DMS79 treated with DMSO at 0.1 percent for 48 hours (cell line): Measurements from ENCODE around the gene MARCO.
"Not testable (repeated sequence)": the region's sequence is repeated elsewhere in the genome, so short reads cannot be mapped to it uniquely, and the experiment has no call there.

Source experiments
- DNase-seq: peaks from one replicate; lab custom pipeline; 2025; lab: John Stamatoyannopoulos, UW

Gene MARCO

DNA sequence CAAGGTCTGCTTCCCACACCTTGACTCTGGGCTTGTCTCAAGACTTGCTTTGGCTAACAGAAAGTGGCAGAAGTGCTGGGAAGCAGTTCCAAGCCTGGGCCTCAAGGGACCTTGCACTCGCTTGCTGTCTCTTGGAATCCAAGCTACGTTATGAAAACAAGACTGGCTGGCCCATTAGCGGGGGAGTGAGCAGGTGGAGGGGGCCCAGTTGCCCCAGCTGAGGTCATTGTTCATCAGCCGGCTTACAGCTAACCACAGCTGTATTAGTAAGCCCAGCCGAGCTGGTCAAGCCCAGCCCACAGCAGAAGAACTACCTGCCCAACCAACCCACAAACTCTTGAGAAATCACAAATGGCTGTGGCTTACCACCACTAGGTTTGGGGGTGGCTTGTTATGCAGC lies 63.1 kb downstream of the MARCO start:
- DNase-seq, result no peak

DNA sequence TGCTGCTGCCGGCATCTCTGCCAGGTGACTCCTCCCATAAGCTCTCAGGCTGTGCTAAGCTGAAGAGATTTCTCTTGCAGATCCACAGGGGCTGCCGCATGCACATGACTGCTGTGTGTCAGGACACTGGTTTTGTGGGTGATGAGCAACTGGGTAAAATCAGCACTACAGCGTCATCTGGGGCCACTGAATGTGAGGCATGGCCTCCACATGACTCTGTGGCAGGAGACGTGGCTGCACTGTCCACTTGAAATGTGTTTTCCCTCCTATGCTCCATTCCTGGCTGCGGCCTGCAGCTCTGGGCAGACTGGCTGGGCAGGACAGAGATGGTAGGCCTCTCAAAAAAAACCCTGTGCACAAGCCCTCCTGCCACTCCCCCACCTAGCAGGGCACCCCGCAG lies 63.6 kb downstream of the MARCO start:
- no peak for DNase-seq

DNA sequence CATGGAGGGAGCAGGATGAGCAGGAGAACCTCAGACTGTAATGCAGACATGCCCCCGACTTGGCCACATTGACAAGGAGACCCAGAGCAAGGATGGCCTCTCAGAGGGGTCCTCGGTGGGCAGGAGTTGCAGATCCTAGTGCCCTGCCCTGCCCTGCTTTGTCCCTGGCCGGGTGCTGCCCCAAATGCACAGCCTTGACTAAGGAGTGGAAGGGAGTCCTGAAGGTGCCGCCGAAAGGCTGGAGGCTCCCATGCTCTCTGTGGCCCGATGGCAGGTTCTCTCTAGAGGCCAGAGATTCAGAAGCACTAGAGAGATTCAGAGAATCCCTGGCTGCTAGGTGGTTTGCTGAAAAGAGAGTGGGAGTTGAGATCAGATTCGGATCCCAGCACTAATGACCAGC lies 64.4 kb downstream of the MARCO start:
- DNase-seq, result no peak

DNA sequence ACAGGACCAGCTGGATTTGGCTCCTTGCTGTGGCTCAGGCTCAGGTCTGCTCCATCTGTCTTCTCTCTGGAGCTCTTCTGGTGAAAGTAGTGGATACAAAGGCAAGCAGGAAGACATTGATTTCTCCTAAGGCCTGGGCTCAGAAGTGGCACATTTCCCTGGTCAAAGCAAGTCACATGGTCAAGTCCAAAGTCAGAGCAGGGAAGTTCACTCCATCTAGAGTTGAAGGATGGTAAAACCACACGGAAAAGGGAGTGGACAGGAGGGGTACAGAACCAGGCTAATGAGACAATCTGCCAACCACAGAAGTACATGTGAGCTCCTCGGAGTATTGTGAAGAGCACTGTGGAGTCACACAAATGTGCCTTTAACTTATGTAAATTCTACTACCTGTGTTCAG lies 66.1 kb downstream of the MARCO start:
- DNase-seq, result no peak

DNA sequence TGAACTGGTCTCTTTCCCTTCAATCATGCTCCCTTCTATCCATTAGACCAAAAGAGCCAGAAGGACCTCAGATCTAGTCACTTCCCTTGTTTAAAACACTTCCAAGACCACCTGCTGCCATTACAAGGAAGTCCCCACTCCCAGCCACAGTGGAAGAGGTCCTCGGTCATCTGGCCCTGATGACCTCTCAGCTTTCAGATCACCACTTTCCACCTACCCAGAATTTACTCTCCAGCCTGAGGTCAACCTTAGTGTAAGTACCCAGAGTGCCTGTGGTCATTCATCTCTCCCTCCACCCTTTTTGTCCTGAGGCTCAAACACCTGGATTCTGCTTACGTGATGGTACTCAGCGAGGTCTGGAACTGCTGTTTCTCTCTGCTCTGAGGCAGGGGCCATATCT lies 67.1 kb downstream of the MARCO start:
- no peak for DNase-seq

DNA sequence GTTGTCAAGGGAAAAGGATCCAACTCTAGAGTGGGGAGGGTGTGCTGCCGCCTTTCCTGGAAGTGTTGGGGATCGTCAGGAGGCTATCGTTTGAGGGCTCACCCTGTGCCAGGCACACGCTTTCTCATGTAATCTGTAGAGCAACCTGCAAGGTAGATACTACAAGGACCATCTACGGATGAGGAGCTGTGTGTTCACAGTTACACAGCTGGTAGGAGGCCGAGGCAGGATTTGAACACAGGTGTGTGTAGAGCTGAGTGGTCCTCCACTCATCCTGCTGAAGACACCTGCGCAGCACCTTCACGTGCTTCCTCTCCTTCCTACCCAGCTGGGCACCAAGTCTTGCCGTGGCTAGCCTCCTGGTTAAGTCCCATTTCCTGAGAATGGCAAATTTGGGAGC lies 68.3 kb downstream of the MARCO start:
- no peak for DNase-seq

DNA sequence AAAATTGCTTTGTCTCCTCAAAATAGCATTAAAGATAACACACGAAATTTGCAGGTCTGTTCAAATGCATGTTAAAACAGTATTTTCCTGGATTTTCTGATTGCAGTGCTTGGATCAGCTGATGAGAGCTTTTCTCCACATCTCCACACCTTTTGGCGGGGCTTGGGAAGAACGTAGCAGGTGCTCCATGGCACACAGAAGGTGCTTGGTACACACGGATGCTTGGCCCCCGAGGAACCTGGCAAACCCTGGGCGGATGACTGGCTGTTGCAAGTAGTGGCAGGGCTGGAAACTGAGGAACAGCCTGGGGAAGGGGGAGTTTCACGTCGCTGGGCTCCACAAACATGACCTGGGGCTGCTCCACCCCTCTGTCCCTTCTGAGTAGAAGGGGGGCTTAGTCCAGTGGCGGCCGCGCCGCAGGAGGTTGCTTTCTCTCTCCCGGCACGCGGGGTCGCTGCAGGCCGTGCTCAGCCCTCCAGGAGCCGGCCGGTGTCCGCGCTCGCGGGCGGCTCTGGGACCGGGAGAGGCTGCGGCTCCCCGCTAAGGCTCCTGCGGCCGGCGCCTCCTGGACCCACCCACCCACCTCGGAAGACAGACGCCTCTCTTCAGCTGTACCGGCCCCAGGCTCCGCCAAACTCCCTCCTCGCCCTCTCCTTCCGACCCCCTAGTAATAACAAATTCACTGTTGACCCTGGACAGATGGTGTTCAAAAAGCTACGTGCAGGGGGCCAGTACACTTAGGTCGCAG lies 69.3 kb downstream of the MARCO start:
- no peak for DNase-seq

DNA sequence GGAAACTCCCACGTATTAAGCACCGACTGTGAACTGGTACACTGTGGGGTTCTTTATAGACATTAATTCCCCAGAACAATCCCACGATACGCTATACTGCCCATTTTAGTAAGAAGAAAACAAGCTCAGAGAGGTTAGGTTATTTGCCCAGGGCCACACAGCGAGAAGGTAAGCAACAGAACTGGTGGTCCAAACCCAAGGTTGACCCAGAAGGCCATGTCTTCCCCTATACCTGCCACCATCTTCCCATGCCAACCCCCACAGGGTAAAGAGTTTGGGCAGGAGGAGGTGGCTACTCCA lies 69.9 kb downstream of the MARCO start:
- no peak for DNase-seq

DNA sequence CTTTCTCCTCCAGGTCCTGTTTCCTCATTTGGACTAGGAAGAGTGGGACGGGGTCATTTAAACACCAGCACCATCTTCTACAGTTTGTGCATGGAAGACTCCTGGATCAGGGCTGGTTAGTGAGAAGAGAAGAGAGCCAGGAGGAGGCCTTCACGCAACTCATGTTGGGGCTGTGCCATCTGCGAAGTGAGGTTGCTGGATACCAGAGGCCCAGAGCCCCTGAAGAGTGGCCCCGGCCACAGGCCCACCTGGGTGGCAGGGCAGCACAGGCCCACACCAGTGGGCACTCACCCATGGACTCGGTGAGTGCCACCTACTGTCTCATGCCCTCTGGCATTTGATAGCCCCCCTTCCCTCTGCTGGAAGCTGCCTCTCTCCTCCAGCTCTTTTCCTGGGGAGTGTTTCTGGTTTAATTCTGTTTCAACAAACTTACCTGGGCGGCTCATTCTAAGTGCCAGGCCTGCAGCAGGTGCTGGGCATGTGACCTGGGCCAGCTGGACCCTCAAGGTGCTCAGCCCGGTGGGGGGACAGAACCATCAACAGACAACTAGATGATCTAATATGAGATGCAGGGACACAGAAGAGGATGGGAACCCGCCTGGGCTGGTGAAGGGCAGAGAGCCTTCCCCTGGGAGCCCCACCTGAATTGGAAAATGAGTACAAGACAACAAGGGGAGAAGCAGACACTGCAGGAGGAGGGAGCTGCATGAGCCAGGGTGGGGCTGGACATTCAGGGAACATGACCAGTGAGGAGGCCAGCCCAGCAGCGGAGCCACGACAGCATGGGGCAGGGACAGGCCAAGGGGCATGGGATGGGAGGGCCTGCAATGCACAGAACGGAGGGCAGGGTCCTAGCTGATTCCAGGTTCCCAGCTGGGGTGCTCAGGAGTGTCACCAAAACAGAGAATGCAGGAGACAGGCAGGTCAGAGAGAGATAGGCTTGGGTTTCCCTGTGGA lies 70.6 kb downstream of the MARCO start:
- no peak for DNase-seq

DNA sequence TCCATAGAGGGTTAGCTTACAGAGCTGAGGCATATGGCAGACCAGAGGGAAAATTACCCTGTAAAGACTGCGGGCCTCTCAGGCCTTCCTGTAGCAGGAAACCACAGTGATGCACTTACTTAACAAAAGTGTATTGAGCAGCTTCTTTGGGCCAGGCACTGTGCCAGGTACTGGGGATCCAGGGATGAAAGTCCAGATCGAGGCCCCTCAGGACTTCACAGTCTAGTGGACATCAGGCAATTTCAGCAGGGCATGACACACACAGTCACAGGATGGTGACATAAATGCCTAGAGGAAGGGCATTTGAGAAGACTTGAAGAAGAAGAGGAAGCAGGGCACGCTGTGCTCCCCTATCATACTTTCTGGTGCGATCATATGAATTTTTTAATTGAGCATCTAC lies 71.7 kb downstream of the MARCO start:
- DNase-seq, result no peak

DNA sequence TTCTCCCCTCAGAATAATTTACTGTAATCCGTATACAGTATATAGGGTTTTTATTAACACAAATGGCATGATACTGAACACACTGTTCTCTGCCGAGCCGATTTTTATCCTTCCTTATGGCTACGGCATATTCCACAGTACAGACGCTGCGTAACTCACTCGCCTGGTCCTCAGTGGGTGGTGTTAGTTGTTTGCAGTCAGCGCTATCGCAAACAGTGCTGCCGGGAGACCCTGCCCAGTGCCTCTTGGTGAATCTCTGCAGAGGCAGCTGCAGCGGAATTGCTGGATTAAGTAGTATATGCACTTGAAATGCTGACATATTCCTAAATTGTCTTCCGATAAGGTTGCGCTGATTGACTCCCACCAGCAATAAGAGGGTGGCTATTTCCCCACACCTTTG lies 73.9 kb downstream of the MARCO start:
- no peak for DNase-seq

DNA sequence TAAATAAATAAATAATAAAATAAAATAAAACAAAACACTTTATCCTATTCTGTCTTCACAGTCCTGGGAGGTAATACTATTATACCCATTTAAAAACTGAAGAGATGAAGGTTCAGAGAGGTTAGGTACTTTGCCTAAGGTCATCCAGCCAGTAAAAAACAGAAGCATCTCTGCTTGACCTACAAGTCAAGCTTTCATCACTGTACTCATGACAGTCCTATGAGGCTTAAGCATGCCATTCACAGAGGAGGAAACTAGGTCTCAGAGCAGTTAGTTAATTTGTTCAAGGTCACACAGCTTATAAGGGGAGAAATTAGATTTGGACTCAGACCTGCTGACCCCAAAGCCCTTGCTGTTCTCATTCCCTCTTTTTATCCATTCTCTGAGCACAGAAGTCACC lies 77.5 kb downstream of the MARCO start:
- DNase-seq, result no peak

DNA sequence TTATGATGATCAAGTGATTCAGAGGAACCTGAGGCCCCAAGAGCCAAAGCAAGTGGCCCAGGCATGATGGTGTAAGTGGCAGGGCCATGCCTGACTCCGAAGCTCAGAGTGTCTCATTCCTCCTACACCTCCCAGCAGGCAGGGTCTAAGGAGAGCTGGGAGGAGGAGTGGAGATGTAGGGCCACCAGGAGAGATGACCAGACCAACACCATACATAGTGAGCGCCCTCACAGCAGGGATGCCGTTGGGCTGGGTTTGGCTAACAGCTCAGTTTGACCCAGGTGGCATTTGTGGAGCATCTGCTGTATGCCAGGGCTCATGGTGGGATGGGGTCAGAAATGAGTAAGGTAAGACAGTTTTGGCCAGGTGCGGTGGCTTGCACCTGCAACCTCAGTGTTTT lies 80.7 kb downstream of the MARCO start:
- no peak for DNase-seq

DNA sequence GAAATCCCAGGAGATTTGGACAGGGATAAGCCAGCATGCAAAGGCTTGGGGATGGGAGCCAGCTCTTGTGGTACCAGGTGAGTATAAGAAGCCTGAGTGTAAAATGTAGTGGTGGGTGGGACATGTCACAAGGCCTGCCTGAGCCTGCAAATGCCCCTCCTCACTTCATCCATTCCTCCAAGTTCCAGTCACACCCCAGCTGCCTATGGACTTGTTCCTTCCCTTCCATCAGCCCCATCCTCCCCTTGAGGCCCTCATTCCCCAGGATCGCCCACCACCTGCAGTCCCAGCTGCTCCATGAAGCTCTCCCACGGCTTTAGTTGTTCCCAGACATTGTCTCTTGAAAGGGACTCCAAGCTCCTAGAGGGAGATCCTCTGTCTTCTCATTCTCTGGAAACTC lies 81.5 kb downstream of the MARCO start:
- no peak for DNase-seq

DNA sequence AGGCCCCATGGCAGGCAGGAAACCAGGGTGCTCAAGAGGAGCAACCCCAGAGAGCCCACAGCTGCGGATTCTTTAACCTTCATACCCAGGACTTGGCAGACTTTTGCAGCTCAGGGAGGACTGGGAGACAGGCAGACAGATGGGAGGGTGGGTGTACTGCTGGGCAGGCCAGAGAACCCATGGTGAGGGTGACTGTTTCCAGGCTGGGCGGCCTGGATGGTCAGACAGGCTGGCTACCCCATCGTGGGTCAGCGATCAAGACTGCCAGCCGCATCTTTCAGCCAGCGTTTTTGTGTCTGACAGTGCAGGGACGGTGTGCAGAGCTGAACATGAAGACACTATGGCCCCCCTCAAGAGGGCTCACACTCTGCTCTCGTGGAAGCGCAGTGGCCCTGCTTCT lies 82.2 kb downstream of the MARCO start:
- DNase-seq, result no peak

DNA sequence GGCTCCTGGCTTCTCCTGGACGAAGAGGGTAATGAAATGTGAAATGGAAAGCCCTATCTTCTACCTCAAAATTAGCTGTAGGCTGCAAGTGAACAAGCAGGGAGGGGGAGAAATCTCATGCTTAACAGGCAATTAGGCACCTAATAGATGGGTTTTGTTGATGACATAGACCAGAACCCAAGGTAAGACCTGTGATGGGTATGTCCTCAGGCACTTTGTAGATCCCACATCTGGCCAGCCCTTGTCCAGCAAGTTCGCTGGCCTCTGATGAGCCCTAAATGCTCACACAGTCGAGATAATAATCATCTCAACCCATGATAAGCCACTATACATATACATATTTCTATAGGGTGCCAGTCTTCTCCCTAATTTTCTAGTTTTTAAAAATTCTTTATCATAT lies 82.6 kb downstream of the MARCO start:
- DNase-seq, result no peak

DNA sequence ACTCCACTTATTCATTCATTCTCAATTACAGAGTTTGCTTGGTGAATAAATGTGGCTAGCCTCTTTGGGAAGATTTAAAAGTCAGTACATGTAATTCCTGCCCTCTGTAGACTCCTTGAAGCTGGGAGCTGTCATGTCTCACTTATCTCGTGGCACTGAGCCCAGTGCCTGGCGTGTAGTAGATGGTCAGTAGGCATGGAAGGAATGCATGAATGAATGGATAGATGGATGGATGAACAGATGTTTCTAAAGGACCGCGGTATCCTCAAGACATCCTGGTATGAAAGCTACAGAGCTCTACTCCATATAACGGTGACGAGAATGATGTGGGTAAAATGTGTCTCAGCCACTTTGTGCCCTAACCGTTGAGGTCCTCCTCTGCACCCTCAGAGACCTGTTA lies 83.0 kb downstream of the MARCO start:
- DNase-seq, result no peak

DNA sequence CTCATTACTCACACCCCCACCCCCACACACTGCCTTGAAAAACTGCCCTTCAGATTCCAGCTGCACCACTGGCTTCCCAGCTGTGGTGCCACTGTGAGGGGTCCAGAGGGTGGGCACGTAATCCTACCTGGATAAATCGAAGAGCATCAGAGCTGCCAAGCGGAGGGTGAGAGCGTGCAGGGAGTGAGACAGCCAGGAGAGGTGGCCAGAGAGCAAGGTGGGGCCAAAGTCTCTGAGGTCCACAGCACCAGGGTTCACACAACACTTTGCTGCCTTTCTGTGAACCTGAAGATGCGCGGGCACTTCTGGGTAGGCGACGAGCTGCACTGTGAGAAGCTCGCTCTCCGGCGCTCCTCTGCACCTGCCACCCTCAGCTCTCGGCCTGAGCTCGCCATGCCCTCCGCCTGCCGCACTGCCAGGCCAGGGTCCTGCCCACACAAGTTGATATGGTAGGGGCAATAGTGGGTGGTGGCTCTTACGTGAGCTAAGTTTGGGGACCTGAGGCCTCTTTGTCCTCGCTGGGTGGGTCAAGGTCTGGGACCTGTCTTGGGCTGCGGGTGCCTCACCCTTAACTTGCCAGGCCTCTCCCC lies 83.9 kb downstream of the MARCO start:
- DNase-seq, result no peak

DNA sequence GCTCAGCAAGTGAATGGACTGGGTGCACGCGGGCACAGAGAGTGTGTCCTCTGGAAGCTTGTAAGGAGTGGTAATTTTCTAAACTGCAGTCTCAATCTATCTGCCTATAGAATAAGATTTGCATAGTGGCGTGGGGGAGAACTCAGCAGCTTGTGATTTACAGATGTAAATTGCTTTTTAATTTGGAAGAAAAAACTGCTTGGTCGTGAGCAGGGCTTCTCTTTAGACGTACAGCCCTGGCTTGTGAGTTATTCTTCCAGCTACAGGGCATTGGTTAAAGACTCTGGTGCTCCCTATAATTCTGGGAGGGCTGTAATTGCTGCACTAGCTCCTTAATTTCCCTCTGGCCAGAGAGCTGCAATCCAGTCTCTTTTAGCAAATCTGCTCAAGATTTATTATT lies 84.9 kb downstream of the MARCO start:
- no peak for DNase-seq

DNA sequence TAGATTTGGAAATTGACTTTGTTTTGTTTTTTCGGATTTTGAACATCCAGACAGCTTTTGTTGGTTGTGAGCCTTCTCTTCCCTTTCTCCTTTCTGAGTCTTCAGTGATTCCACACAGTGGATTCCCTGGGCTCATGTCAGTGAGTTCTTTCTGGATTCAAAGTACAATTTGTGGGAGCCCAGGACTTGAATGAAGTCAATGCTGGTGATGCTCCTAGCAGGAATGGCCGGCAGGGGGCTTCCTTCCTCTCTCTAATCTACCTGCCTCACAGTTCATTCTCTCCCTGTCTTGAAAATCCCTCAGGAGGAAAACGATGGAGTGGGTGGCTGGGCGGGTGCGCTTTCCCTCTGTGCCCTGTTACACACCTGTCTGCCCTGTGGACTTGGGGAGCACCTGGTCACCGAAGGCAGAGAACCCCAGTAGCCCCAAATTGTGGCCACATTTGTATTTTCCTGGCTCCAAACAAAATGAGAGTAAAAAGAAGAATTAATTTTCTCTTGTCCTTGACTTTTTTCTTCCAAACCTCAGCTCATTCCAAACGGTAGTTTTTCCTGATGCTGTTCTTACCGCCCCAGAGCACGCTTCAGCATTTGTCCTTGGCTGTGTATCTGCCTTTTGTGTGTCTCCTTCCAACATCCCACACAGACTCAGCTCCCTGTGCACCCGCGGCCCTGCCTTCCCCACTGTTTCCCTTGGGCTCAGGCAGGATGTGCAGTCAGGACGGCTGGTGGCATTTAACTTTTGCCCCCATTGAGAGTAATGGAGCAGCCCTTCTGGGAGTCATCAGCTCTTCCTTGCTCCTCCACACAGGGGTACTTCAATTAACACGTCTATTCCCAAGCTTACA lies 86.6 kb downstream of the MARCO start:
- no peak for DNase-seq

DNA sequence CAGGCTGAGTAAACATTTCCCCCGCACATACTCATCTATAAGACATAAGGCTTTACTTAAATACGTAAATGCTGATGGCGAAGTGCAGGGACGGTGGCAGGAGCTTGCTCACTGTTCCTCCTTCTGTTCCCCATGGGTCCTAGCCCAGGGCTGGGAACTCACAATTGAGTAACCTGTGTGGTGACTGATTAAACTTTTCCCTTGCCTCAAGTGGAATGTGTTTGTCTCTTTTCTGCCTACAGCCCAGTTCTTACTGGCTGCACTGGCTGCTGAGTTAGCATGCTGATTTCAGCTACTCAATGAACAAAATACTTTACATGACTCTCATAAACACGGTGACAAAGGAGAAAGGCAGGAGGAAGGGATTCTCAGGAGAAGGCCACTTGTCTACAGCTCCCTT lies 87.3 kb downstream of the MARCO start:
- no peak for DNase-seq

DNA sequence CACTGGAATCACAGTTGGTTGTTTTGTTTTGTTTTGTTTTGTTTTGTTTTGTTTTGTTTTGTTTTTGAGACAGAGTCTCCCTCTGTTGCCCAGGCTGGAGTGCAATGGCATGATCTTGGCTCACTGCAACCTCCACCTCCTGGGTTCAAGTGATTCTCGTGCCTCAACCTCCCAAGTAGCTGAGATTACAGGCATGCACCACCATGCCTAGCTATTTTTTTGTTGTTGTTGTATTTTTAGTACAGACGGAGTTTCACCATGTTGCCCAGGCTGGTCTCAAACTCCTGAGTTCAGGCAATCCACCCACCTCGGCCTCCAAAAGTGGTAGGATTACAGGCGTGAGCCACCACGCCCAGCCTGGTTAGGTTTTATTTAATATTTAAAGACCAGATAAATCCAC lies 95.9 kb downstream of the MARCO start:
- not testable (repeated sequence) for DNase-seq
